GM03348 (cell line): Measurements from ENCODE around the gene PPFIBP2.

Experiments used
- DNase-seq: peaks from one replicate; pipeline ENCODE4 v3.0.0; 2012; ENCODE audit warnings: low spot score

PPFIBP2 gene

DNA sequence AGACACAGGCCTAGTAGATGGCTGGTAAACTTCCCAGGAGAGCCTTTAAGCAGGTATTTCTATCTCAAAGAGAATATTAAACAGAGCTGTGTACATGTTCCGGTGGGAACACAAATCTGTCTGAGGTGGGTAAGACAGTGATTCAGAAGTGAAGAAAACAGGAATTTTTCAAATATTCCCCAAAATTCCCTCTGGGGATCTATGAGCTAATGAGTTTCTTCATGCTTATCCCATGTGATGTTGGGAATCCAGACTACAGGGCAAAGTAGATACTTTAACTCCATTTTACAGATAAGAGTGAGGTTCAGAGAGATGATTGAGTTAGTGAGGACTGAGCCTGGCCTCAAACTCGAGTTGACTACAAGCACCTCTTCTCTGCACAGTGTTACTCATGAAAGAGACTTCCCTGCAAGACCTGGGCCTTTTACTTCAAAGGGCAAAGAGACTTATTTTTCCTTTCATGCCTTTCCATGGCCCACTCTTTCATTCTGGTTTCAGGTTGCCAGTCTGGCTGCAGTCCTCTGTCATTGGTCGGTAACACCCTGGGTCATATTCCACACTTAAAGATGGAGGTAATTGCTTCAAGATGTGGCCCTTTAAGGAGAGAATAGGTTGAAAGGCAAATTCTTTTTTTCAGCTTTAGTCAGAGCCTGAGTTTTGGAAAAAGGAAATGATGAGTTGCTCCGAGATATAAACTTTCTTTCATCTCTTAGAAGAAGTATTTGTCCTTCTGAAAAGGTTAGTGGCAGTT, 89.4 kb downstream of the PPFIBP2 start:
- peak; percentile 29 for DNase-seq

DNA sequence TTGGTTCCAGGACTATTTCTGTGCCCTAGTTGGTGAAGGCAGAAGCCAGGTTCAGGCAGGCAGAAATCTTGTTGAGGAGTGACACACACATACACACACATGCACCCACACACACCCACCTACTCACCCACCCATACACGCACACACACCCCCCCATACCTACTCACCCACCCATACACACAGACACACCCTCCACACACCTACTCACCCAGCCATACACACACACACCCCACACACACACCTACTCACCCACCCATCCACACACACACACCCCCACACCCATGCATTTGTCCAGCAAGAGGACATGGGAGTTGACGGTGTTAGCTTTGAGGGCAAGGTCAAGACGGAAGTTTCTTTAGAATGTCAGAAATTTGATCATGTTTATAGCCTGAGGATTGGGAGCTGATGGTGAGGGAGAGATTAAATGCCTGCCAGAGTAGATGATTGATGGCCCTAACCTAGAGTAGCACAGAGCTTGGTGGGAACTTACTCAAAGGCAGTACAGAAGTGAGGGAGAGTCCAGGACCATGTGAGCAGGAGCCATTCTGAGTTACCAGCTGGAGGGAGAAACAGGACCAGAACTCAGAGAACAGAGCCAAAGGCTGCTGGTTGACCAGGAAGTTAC, 90.6 kb downstream of the PPFIBP2 start:
- DNase-seq: no peak

DNA sequence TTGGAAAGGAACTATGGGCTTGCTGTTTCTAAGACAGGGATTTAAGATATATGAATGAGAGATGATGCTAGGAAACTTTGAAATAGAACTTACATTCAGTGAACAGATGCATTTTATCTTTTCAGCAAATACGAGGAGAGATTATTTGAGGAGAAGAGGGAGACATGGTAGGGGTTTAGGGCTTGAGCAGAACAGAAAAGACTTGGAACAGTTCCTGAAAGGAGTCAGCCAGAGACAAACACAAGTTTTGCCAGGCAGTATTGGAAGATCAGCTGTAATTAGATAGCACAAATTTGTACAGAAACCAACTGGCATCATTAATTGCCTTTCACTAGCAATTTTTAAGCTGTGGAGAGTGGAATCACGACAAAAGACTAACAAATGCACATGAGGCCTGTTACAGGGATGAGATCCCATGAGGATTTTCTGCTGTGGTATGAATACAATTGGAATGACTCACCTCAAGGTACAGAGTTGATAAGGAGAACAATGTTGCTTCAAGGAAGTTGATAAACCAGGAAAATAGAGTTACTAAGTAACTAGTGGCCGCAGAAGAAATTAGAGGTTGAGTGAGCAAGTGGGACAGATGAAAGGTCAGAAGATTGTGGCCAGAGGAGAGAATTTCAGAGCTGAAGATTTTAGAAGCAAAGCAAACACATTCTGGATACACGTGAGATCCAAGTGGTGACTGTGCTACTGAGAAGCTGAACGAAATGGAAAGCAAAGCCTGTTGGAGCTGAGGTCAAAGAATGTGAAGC, 91.6 kb downstream of the PPFIBP2 start:
- peak; percentile 21 for DNase-seq

DNA sequence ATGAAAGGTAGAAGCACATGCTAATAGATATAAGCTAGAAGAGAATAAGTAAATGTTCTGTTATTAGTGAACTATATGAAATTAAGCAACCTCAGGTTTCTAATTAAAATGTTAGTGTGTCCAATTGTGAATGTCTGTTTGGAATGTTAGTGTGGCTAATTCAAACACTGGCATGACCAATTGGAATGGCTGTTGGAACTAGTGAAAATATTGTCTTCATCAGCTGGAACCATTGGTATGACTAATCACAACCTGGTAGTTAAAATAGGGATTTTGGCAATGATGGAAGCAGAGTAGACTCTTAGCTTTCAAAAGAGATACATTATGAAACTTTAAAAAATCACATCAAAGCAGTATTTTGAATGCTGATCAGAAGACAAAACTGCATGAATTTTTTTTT, 92.7 kb downstream of the PPFIBP2 start:
- DNase-seq: no peak

DNA sequence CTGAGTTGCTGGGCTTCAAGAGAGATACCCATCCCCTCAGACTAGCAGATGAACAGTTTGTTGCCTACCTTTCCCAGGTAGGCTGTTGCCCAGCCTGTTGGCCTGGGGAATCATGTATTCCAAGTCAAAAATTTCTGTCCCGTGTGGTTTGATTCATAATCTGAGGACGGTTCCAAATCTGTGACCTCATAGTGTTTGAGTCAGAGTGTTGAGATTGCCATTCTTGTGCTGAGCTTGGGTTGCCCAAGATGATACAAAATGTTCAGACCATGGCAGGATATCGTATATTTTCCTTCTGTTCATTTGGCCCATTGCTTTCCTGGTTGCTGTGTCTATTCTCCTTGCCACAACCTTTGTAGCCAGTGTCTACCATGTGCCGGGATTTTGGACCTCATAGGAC, 95.2 kb downstream of the PPFIBP2 start:
- peak; percentile 15 for DNase-seq

DNA sequence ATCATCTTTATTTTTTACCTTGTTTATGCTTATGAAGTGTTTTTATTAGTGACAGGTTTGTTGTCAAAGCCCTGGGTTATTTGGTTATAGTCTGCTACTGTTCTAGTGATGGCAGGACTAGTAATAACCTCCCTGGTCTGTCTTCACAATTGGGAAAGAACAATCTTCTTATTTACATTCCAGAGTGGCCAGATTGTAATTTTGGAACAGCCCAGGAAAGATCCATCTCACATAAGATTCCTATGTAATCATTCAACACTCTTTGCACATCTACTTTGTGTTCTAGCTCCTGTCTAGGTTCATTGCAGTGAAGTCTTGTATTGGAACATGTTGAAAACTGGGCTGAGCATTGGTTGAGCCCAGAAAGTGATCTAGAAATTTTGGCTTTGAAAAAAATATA, 95.7 kb downstream of the PPFIBP2 start:
- peak; percentile 41 for DNase-seq

DNA sequence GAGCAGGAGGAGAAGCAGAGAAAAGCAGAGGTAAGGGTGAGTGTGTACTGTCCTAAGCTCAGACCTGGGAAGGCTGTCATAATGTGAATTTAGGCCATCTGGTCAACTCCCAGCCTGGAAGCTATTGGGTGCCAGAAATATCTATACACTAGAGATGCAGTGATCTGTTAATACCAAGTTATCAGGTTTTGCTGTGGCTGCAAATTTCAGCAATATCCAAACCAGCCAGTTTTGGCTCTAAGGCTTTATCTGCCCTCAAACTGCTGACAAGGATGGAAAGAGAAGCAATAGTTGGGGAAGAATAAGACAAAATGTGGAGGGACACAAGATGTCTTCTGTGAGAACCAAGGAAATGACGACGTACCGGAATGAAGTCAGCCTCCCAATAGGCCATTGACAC, 96.6 kb downstream of the PPFIBP2 start:
- DNase-seq: no peak

DNA sequence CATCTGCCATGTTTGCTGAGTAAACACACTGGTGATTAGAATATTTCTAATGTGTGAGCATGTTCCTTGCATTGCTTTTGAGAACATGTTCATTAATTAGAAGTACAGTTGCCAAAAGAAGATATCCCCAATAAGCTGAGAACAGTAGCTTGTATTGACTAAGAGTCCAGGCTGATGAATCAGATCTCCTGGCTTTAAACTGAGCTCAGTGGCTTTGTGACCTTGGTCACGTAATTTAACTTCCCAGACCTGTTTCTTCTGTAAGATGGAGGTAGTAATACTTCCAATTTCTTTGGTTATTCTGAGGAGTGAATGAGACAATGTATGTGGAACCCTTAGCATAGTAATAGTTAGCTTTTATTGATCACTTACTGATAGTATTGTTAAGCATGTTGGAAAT, 97.6 kb downstream of the PPFIBP2 start:
- DNase-seq: no peak

DNA sequence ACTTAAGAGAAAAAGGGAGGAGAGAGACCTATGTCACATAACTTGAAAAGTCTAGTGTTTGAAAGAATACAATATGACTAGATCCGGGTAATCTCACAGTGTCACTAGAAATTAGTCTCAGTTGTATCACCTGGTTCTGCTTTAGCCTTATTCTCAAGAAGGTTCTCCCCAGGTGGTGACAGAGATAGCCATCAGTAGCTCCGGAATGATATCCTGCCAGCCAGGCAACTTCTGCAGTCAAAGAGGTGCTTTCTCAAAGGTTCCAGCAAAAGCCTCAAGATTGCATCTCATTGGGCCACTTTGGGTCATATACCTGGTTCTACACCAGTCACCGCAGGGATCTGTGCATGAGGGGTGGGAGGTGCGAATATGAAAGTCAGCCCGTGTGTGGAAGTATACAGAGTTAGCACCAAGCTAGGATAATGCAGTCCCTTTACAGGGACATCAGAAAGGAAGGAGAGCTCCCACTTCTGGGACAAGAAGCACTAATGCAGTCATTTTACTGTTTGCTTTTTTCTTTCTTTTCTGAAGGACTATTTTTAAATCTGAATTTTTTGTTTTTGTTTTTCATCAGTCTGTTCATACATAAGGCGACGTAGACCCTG, 98.4 kb downstream of the PPFIBP2 start:
- DNase-seq: no peak

DNA sequence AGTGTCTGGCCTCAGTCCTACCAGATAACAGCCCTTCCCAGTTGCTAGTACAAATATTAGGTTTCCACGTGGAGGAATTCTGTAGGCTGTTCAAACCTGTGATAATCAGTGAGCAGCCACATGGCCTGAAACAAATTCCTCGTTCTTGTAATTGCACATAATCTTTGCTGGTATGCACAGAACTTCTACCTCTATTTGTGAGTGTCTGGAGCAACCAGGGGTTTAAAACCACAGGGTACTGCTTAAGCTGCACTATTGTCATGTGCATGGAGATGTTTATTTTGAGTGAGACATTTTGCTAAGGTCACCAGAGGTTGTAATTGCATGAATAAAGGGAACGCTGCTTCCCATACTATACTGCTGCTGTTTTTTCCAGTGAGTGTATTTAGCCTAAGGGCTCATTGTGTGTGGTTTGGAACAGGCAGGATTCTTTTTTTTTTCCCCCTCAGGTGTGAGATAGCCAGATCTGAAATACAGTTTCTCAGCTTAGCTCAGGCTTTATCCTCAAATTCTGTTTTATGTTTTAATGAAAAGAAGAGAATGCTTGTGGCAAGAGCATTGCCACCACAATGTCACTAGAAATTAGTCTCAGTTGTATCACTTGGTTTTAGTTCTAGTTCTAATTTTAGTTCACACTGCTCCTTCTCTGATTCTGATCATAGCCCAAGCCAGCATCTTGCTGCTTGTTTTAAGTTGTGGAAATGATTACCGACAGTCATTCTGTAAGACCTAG, 99.0 kb downstream of the PPFIBP2 start:
- DNase-seq: no peak

DNA sequence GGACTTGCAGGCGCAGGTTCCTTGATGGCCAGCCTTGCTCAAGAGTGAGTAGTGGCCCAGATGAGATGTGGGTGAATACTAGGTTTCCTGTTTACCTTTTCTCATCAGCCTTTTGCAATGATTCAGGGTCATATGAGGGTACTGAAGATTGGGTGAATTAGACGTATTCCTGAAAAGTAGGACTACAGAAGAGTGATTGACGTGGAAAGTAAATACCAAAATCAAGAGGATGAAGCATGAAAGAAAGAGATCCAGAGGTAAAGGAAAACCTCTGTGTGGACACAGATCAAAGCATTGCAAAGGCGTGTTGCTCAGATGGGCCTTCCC, 99.6 kb downstream of the PPFIBP2 start:
- DNase-seq: no peak

DNA sequence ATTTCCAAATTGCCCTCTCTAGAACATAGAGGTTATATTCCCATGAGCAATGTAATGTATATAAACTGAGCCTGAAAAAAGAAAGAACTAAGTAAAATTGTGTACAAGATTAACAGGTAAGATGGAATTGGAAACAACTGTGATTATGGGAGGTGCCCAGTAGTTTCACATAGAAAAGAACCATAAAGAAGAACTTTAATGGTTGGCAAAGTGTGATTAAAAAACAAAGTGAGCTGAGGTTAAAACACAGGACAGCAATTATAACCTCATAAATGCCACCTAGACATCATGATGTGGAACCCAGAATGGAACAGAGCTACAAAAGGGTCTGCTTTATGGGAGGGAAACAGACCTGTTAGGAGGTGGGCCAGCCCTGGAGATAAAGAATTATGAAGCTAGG, 100.9 kb downstream of the PPFIBP2 start:
- no peak for DNase-seq

DNA sequence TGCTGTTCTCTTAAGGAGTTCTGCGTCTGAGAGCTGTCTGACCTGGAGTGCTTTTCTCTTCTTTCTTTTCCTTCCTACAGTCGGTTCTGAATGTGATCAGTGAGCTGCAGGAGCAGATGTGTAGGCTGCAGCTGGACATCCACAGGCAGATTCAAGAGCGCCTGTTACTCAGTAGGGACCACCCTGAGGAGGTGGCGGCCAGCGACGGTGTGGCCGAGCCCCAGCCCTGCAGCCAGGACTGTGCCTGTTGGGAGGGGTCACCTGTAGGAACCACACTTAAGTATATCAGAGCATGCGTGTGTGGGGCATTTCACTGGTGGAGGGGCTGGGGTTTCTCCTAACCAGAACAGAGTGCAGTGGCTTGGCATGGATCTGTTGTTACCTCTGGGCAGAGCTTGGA, 103.2 kb downstream of the PPFIBP2 start:
- no peak for DNase-seq

DNA sequence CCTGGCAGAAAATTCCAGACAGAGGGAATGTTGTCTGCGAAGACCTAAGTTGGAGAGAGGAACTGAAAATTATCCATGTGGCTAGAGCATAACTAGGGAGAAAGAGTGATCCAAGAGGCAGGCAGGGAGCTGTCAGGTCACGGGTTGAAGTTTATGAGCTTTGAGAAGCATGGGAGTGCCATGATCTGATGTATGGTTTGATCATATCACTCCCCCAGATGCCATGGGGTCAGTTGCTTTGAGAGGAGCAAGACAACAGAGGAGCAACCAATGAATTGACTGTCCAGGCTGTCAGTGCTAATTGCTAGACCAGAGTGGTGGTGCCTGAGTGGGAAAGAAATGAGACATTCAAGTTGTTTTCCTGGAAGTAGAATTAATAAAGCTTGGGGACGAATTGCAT, 105.5 kb downstream of the PPFIBP2 start:
- DNase-seq: no peak

DNA sequence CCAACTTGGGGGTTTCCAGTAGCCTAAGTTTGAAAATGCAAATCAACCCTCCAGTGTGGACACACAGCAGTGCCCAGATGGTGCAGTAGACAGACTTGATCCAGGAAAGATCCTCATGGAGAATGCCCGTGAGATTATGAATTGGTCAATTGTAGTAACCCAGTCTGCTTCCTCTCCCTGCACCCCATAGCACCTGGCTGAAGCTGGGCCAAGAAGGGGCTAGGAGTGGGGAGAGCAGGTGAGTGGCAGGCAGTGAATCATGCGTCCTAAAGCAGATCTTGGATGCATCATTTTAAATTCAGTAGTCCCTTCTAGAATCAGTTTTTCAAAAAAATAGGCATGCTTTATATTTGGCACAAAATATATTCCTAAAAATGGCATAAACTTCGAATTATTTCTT, 107.3 kb downstream of the PPFIBP2 start:
- no peak for DNase-seq

DNA sequence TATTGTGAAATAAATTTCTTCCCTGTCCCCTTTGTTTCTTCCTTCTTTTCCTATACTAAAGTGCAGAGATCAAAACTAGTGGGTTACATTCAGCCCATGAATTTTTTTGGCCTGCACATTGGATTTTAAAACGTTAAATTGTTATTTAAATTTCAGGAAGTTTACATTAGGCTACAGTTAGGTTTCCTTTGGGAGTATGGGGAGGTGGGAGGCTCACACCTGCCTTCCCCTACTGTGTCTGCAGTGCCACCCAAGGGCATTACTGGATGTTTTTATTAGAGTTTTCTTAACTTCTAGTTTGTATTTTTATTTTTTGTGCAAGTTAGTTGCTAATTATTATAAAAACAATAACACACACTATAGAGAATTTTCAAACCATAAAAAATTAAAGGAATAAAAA, 107.8 kb downstream of the PPFIBP2 start:
- no peak for DNase-seq

DNA sequence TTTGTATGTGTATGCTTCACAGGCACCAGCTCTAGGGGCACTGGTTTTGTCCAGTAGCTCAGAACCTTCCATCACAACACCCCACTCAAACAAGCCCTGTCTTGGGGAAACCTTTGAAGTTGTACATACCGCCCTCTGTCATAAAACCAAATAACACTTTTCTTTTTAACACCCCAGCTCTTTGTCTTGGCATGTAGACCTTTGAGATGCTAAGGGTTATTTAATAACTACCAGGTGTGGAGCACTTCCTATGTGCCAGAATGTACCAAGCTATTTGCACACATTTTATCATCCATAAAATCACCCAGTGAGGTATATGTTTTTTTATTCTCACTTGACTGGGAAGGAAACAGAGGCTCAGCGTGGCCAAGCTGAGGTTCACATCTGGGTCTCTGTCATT, 108.9 kb downstream of the PPFIBP2 start:
- DNase-seq: no peak

DNA sequence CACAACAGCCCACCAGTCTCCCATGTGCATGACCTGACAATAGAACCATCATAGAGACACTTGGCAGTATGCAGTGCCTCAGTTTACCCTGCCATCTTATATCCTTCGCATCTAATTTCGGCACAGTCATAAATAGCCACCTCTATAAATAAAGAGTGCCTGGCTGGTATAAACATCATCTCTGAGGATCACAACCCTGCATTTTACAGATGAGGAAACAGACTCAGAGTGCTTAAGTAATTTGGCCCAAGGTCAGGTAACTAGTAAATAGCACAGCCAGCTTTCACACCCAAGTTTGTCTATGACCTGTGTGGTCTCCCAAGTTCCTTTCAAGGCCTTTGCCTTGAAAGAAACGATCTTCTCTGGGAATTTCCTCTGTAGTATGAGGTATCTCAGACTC, 114.9 kb downstream of the PPFIBP2 start:
- DNase-seq: no peak

DNA sequence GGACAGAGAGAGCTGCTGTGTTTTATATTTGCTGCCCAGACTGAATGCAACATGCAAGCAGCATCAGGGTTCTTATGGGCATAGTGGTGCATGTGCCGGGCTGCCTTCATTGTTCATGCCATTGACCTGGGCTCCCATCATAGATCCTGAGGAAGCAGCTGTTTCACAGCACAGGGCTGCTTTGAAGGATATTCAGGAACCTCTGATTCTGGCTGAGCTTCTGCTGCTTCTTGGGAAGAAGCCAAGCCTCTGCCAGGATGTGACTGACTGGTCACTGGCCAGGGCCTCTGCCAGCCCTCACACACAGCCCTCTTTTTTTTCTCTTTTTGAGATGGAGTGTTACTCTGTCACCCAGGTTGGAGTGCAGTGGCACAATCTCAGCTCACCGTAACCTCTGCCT, 116.2 kb downstream of the PPFIBP2 start:
- no peak for DNase-seq

DNA sequence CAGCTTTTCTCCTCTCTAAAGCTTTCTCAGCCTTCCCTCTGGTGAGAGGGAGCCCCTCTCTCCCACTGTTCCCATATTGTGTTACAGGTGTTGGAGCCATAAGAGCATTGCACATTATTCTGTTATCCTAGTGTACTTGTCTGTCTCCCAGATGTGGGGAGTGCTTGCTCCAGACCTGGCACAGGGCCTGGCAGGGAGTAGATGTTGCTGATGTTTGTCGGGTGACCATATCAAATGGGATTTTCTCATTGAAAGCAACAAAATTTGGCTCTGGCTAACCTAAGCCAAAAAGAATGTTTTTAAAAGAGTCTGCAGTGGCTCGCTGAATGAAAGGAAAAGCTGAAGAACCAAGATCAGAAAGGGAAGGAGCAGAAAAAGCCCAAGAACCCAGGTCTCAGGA, 118.4 kb downstream of the PPFIBP2 start:
- no peak for DNase-seq

DNA sequence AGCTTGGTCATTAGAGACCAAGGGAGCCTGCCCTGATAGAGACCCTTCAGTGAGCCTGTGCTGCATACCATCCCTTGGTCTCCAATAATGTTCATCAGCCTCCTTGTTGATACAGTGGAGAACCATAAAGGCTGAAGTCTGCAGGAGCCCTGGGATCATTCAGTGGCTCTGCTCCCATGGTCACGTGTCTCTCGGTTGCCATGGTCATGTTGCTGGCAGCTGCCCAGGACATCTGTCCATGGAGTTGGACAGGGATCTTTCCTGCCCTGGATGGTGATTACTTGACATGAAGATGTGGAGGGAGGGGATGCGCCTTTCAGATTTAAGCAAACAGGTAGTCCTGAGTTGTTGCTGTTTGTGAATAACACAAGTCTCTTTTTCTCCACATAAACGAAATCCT, 121.3 kb downstream of the PPFIBP2 start:
- no peak for DNase-seq

DNA sequence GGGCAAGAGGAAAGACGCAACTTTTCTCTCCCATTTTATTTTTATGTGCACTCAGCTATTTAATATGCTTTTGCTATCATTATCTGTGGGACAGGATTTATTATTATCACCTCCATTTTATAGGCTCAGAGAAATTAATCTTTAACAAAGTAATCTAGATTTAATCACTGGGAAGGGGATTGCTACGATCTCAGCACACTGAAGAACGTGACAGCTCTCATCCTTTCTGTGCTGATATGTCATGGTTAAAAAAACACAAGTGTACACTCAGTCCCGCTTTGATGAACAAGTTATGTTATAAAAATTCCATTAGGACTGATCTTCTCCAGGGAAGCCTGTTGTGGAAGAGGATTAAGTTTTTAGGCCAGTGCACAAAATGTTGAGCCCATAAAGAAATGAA, 121.9 kb downstream of the PPFIBP2 start:
- no peak for DNase-seq
